GM21515 (cell line): ENCODE results near the gene SEMA4B.
"Not testable (repeated sequence)": the region's sequence is repeated elsewhere in the genome, so short reads cannot be mapped to it uniquely, and the experiment has no call there.

Source experiments
- ATAC-seq: cut with Tn5 transposase; IDR thresholded peaks from one replicate; pipeline ENCODE4 v1.9.1; 2021; ENCODE audit not compliant: unreplicated experiment

The SEMA4B gene

DNA sequence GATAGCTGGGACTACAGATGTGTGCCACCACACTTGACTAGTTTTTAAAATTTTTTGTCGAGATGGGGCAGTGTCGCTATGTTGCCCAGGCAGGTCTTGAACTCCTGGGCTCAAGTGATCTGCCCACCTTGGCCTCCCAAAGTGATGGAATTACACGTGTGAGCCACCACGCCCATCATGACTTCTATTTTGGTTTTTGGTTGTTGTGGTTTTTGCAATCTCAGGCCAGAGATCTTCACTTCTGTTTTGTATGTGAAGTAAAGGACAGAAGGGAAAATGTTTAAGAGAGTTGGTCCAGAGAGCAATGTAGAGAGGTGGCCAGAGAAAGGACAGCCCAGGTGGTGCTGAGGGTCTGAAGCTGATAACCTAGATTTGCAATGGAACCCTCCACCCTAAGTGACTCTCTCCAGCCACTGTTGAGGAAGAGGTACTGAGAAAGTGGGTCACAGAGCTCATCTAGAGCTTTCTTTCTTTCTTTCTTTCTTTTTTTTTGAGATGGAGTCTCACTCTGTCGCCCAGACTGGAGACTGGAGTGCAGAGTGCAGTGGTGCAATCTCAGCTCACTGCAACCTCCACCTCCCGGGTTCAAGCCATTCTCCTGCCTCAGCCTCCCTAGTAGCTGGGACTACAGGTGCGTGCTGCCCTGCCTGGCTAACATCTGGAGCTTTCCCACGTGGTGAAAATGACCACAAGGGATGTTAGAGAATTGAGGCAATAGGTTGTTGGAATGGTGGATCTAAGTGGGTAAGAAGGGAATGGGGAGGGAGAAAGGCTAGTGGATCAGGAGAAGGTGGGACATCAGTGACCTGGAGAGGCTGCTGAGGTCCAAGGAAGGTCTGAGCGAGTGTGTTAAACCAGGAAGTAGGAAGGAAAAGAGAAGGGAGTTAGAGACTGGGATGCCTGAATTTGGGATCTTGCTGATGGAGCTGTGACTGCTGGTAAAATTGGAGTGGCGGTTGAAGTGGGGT lies 22.4 kb upstream of the SEMA4B start:
- ATAC-seq: peak; percentile 69

DNA sequence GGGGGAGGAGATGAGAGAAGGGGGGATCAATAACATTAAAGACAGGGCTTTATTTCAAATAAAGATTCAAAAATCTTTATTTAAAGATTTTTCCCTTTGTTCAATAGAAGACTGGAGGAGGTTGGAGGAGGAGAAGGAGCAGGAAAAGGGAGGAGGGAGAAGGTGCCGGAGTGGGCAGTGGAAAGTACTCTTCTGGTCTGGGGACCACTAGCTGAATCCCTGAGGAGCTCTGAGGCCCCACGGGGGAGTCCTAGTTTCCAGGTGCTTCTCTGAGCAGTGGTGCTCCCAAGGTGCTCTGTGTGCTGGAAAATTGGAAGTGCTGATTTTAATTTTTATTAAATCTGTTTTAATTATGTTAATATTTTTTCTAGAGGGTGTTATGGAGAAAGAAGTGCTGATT lies 19.4 kb upstream of the SEMA4B start:
- no peak for ATAC-seq

DNA sequence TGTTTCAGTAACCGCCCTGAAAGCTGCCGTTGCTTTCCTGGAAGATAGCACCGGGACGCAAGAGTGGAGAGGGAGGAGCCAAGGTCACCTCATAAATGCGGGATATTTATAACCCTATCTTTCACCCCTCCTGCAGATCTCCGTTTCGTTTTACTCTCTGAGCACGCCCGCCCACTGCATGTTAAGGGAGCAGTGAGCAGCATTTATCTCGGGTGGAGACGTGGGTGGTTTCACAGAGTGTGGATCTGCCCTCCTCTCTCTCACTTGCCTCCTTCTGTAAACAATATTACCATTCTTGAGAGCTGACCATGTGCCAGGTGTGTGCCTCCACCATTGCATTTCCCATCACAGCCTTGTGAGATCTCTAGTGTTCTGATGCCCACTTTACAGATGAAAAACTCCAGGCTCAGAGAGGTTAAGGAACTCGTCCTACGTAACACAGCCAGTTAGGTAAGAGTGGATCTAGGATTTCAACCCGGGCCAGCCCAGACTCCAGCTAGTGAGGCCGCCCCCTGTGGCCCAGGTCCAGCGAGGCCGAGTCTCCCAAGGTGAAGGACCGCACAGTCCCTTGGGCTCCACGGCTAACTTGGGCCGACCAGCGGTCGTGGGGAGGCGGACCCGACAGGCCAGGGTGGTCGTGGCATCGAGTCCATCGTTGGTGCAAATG lies 16.9 kb upstream of the SEMA4B start:
- ATAC-seq: peak; percentile 56

DNA sequence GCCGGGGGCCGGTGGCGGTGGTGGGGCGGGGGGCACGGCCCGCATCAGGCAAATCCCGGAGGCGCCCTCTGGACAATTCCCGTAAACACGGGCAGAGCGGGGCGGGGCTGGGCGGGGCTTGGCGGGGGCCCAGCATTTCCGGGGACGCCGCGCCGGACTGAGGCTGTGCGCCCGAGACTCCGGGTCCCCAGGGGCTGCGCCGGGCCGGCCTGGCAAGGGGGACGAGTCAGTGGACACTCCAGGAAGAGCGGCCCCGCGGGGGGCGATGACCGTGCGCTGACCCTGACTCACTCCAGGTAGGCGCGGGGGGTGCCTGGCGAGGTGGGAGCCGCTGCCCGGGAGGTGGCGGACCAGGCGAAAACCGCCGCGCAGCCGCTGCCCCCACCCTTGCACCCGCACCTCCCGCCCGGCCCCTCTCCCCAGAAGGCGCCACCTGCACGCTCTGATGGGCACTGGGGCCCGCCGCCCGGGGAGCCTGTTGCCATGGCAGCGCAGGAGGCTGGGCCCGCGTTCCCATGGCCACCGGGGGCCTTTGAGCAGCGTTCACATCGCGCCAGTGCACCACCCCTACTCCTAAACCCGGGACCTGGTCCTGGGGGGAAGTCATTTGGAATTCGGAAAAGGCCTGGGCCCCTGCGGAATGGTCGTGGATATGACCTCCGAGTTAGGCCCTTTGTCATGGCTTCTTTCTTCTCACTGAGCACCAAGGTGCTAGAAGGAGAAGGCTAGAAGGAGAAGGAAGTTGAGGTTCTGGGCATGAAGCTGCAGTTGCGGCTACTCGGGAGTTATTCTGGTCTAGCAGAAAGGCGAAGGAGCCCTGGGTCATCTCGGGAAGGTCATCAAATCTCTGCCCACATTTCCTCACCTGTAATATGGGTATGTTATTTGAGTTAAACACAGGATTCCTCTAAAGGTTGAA lies 16.1 kb upstream of the SEMA4B start:
- peak; percentile 75 for ATAC-seq

DNA sequence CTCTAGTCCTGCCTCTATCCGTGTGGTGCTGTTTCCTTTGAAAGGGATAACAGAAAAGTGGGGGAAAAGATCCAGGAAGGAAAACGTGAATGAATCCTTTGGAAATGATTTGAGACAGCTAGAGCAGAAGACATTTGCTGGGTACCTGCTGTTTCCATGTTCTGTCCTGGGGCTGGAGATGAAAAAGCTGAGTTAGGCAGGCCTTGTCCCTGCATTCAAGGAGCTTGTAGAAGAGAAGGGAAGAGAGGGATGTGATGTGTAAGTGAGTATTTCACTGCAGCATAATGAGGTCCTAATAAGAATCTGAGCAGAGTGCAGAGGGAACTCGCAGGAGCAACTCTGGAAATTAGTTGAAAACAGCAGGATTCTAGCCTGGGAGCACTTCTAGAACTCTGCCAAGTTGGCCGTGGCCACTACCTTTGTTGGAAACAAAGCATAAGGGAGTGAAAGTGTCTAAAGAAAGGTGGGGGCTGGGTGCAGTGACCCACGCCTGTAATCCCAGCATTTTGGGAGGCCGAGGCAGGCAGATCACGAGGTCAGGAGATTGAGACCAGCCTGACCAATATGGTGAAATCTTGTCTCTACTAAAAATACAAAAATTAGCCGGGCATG lies 13.8 kb upstream of the SEMA4B start:
- no peak for ATAC-seq

DNA sequence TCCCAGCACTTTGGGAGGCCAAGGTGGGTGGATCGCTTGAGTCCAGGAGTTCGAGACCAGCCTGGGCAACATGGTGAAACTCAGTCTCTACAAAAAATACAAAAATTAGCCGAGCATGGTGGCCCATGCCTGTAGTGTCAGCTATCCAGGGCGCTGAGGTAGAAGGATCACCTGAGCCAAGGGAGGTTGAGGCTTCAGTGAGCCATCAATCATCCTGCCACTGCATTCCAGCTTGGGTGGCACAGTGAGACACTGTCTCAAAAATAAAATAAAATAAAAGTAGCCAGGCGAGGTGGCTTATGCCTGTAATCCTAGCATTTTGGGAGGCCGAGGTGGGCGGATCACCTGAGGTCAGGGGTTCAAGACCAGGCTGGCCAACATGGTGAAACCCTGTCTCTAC lies 13.1 kb upstream of the SEMA4B start:
- ATAC-seq: not testable (repeated sequence)

DNA sequence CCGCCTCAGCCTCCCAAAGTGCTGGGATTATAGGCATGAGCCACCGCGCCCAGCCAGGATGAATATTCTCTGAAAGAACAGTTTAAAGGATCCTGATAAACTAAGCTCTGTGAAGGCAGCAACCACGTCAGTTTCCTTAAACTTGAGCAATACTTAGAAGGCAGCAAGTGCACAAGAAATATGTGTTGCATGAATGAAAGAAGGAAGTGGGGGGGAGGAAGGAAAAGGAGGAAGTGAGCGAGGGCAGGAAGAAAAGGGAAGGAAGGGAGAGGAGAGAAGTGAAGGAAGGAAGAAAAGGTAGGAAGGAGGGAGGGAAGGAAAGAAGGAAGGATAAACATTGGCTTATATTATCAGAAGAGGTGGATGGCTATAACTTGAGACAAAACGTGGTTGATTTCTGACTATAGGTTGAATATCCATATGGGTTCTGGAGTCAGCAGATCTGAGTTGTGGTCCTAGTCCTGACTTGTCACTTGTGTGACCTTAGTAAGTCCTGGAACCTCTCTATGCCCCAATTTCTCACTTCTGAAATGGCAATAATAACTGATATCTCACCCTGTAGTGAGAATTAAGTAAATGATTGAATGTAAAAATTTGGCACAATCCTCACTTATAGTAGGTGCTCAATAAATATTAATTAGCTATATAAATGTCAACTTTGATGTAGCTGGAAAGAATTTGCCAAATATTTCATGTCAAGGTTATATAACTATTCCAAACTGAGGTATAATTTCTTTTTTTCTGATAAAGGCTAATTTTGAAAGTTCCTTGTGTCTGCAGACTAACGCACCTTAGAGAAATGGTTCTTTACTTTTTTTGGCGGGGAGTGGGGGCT lies 12.0 kb upstream of the SEMA4B start:
- ATAC-seq: no peak

DNA sequence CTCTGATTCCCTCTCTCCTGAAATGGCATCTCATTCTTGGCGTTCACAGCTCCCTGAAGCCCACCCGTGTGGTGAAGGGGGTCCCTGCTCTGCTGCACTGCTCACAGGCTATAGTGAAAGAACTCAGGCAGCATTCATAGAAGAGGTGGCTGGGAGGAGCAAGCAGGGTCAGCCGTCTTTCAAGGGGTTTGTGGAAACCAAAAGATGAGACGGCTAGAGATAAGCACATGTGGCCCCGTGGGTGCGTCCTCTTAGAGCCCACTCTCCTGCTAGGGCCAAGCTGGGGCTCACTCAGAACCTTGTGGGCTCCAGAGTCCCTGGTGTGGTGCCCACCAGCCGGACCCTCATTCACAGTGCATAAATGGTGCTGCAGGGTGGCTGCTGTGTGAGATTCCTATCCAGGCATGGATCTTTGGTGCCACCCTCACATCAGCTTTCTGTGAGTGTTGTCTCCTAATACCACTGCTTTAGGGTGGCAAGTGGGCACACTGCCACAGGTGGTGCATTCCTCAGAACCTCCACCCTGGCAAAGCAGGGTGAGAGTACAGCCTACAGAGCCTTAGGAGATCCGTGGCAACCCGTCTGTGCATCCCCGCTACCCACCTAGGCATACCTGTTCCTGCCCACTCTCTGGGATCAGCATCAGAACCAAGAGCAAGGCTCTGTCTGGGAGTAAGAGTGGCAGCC lies 11.2 kb upstream of the SEMA4B start:
- ATAC-seq: no peak

DNA sequence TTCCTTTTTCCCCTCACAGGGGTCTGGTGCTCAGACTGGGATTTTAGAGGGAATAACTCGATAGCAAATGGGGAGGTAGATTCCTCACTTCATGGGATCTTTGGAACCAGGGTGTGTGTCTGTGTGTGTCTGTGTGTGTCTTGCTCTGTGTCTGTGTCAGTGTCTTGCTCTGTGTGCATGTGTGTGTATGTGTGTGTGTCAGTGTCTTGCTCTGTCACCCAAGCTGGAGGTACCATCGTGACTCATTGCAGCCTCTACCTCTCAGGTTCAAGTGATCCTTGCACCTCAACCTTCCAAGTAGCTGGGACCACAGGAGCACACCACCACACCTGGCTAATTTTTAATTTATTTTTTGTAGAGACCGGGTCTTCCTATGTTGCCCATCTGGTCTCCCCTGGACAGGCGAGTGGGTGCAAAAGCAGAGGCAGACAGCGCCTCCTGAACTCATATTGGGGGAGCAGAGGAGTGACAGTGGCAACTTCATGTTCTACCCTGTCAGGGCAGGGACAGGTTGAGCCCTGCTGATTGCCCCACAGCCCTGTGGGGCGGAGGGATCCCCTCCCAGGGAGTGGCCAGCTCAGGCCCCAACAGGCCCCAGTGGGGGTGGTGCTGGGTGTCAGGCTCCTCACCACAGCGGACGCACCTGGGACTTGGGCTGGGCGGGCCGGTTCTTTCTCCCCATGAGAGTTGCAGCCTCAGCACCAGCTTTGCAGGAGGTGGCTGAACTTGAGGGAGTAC lies 10.4 kb upstream of the SEMA4B start:
- ATAC-seq: peak; percentile 71

DNA sequence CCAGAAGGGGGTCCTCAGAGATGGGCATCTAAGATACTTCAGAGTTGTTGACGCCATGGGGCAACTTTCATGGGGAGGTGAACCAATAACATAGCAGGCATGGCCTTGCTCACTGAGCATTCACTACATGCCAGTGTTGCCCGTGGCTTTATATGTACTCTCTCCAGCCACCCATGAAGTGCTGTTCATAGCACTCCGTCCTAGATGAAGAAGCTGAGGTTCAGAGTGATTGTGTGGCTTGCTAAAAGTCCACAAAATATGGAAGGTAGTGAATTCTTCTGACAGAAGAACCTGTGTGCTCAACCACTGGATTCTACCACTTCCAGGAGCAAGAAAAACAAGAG lies 9.8 kb upstream of the SEMA4B start:
- ATAC-seq: no peak

DNA sequence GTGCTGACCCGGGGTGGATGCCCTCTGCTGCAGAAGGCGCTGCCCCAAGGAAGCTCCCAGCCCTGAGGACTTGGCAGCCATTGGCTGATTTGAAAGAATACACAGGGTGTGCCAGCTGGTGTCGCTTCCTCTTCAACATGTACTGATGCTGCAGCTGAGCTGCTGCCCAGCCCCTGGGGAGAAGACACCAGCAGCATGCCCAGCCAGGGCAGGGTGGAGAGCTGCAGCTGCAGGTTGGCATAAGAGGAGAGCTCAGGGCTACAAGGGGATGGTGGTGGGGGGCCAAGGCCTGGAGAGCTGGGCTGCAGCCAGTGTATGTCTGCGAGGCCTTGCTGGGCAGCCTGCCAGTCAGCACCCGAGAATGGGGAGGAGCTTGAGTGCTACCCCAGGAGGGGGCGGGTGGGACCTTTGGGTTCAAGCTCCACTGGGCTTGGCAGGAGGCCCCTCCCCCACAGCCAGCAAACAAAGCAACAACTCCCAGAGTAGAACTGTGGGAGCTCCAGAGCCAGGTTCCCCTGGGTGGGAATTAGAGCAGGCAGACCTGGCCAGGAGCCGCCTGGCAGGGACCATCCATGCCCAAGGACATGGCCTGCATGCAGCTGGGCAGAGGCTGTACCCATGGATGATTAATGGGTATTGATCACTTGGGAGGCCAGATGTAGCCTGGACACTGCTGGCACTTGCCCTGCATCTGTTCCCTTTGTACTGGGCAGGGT lies 9.2 kb upstream of the SEMA4B start:
- no peak for ATAC-seq

DNA sequence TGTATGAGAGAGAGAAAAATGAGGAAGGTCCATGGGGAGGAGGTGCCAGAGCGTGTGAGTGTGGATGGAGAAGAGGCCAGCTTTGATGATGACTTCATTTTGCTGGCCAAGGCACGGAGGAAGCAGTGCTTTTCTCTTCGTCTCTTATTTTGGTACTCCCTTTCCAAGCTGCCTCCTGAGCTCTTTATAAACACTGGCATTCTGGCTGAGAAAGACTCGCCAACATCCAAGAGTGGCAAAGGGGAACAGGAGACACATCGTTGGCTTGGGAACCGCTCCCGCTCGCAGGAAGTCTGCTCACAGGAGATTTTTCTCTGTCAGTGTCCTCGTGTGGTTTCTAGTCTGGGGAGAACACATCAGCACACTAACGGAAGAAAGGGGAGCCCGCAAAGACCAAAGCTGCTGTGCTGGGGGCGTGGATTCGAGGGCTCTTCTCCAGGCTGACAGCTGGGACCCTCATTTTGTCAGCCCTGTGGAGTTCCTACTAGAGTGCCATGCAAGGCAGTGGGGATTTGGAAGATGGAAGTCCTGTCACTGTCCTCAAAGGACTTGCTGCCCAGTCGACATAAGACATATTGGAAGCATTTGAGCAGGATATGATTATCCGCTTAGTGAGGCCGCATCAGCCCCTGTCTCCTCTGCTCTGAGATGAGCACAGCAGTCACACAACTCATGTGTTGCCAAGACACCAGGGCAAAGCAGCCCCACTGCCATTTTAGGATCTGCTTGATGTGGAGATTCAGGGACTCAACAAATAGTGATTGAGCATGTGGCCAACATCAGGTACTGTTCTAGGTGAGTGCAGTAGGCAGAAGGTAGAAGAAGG lies 8.0 kb upstream of the SEMA4B start:
- no peak for ATAC-seq

DNA sequence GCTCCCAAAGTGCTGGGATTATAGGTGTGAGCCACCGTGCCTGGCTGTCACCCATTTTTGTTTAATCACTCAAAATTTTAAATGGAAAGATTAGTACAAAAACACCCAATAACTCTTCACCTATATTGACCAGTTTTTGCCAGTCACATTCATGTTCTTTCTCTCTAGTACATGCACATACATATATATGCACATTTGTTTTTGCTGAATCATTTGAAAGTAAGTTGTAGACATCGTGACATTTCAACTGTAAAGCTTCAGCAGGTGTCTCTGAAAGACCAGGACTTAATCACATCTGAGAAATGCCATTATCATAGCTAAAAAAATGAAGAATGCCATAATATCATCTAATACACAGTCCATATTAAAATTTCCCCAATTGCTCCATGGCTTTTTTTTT lies 6.5 kb upstream of the SEMA4B start:
- ATAC-seq: no peak

DNA sequence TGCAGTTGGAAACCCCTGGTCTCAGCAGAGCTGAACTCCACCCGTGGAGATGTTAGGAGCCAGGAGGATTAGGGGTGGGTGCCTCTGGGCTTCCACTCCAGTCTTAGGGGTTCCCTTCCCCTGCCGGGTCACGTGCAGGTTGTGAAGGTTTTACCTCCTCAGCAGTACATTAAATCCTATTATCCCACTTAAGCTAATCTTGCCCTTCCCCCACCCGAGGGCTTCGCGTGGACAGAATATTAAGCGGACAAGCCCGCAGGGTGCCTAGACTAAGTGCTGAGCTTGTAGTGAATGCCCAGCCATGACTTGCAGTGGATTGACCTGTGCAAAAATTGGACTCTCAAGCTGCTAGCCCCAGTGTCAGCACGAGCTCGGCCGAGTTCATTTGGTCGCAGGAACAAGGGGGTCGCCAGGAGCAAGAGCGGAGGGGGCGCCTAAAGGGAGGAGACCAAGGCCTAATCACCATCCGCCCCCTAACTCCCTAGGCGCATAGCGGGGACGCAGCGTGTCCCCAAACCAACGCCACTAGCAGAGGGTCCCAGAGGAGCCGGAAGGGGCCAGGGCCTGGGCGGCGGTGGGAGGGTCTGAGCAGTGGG lies 498 bp upstream of the SEMA4B start:
- ATAC-seq: peak; percentile 14

DNA sequence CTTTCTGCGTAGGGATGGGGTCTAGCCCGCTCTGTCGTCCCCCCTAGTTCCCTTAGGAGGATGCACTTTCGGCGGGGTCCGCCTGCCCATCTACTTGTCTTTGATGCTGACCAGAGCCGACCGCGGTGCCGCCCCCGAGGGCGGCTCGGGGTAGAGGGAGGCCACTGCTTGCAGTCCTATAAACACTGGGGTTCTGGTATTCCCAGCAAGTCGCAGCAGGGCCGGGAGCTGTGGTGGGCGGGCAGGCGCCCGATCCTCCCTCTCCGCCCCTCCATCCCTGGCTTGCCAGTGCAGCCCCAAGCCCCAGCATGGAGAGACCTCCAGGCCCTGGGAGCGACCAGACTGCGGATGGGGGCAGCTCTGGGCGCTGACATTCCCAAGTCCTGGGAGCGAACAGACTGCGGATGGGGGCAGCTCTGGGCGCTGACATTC lies 830 bp downstream of the SEMA4B start:
- no peak for ATAC-seq

DNA sequence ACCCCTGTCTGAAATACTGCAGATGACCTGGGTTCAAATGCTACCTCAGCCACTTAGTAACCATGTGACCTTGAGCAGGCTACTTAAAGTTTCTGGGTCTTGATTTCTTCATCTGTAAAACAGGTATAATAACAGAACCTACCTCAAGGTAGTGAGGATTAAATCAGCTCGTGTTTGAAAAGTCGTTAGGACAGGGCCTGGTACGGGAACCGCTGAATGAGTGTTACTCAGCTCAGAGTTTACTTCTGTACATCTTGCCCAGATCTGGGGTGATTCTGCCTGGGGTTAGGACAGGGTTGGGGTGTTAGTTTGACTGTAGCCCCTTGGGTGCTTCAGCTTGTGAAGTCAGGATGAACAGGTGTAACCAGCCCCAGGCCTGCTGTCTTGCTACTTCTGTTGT lies 1.8 kb downstream of the SEMA4B start:
- no peak for ATAC-seq

DNA sequence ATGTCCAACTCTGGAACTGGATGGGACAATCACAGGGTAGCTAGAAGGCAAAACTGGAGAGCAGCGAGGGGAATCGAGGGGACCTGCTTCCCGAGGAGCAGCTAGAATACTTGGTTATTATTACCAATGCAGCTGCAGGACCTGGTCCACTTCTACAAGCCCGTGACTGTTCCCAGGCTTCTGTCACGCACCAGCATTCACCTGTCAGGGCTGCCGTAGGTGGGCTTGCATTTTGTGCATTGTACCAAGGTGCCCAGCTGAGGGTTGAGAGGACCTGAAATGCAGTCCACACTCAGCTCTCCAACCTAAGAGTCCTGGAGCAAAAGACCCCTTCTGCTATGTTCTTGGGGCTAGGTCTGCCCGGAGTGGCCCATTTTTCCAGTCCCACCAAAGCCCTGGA lies 2.3 kb downstream of the SEMA4B start:
- no peak for ATAC-seq
